SIG-M5 (cell line): Measurements from ENCODE around the gene HORMAD2.

ENCODE experiments used
- DNase-seq: peaks from one replicate; lab custom pipeline; 2025; lab: John Stamatoyannopoulos, UW

HORMAD2 gene

GRCh38 chr22:30105483-30105882 is 25.2 kb downstream of the HORMAD2 start:
- no peak for DNase-seq

GRCh38 chr22:30113494-30113893 is 33.2 kb downstream of the HORMAD2 start:
- DNase-seq, result no peak

- DNase-seq, result no peak
Measured at GRCh38 chr22:30114361-30114760, 34.1 kb downstream of the HORMAD2 start.

- no peak for DNase-seq
Measured at GRCh38 chr22:30115705-30116104, 35.4 kb downstream of the HORMAD2 start.

GRCh38 chr22:30116362-30117117 is 36.3 kb downstream of the HORMAD2 start:
- DNase-seq, result no peak

GRCh38 chr22:30117256-30117655 is 37.0 kb downstream of the HORMAD2 start:
- no peak for DNase-seq

GRCh38 chr22:30118291-30118690 is 38.0 kb downstream of the HORMAD2 start:
- no peak for DNase-seq

- no peak for DNase-seq
Measured at GRCh38 chr22:30121960-30122359, 41.7 kb downstream of the HORMAD2 start.

GRCh38 chr22:30123463-30123862 is 43.2 kb downstream of the HORMAD2 start:
- no peak for DNase-seq

- DNase-seq, result no peak
Measured at GRCh38 chr22:30127749-30128166, 47.5 kb downstream of the HORMAD2 start.

GRCh38 chr22:30128511-30128910 is 48.2 kb downstream of the HORMAD2 start:
- no peak for DNase-seq

GRCh38 chr22:30129636-30130035 is 49.4 kb downstream of the HORMAD2 start:
- DNase-seq, result no peak

- no peak for DNase-seq
Measured at GRCh38 chr22:30132290-30132996, 52.2 kb downstream of the HORMAD2 start.

- no peak for DNase-seq
Measured at GRCh38 chr22:30140414-30140813, 60.1 kb downstream of the HORMAD2 start.

- DNase-seq, result no peak
Measured at GRCh38 chr22:30143265-30143664, 63.0 kb downstream of the HORMAD2 start.

GRCh38 chr22:30144391-30144790 is 64.1 kb downstream of the HORMAD2 start:
- no peak for DNase-seq

- DNase-seq, result no peak
Measured at GRCh38 chr22:30150212-30150611, 69.9 kb downstream of the HORMAD2 start.

GRCh38 chr22:30158277-30158676 is 78.0 kb downstream of the HORMAD2 start:
- DNase-seq, result no peak

GRCh38 chr22:30158744-30159500 is 78.7 kb downstream of the HORMAD2 start:
- no peak for DNase-seq

- no peak for DNase-seq
Measured at GRCh38 chr22:30159561-30160353, 79.5 kb downstream of the HORMAD2 start.

- no peak for DNase-seq
Measured at GRCh38 chr22:30161051-30161469, 80.8 kb downstream of the HORMAD2 start.

- DNase-seq, result no peak
Measured at GRCh38 chr22:30167296-30167695, 87.0 kb downstream of the HORMAD2 start.
